Heart left ventricle (tissue), 16 donors: ENCODE results near the gene POLR3B. TPM values are rescaled to one million over a fixed set of nuclear protein-coding genes. Genes with fewer than 3 reads are reported as not detected.
A peak's percentile ranks its signal among the peaks of the same experiment; 100 is the strongest.

Source experiments
- ATAC-seq, 4 donors: fragments of 200-7000 bp; cut with Tn5 transposase; one replicate each; pipeline ENCODE4 v1.9.1; 2020 to 2022; ENCODE audit warnings: moderate library complexity in 4 of 4, mild to moderate bottlenecking in 3 of 4, moderate number of reproducible peaks in 1 of 4
- DNase-seq, 5 donors: peaks; one replicate each; pipeline ENCODE4 v3.0.0-alpha.2; 2020
- H3K27ac ChIP-seq, 12 donors: fragments of 200-600 bp; sonication (generic) in 4 of 12; one replicate each; pipeline versions ENCODE4 v1.5.0 to v1.8.0; 2016 to 2022; ENCODE audit warnings: mild to moderate bottlenecking in 2 of 12
- H3K27me3 ChIP-seq, 9 donors: fragments of 200-600 bp; sonication (generic) in 2 of 9; one replicate each; pipeline versions ENCODE4 v1.5.1 to v1.8.0; 2016 to 2022; ENCODE audit warnings: mild to moderate bottlenecking in 3 of 9
- H3K36me3 ChIP-seq, 9 donors: fragments of 200-600 bp; sonication (generic) in 2 of 9; one replicate each; pipeline versions ENCODE4 v1.5.0 to v1.8.0; 2018 to 2022; ENCODE audit warnings: mild to moderate bottlenecking in 2 of 9
- H3K4me1 ChIP-seq, 12 donors: fragments of 200-600 bp; sonication (generic) in 4 of 12; one replicate each; pipeline versions ENCODE4 v1.5.0 to v1.8.0; 2016 to 2022; ENCODE audit warnings: mild to moderate bottlenecking in 3 of 12
- H3K4me3 ChIP-seq, 12 donors: fragments of 200-600 bp; sonication (generic) in 4 of 12; one replicate each; pipeline versions ENCODE4 v1.5.0 to v1.8.0; 2017 to 2022; ENCODE audit warnings: mild to moderate bottlenecking in 9 of 12, moderate library complexity in 4 of 12
- H3K9me3 ChIP-seq, 12 donors: fragments of 200-600 bp; sonication (generic) in 4 of 12; one replicate each; pipeline versions ENCODE4 v1.5.0 to v1.8.0; 2016 to 2022; ENCODE audit warnings: mild to moderate bottlenecking in 1 of 12
- POLR2A ChIP-seq, 2 donors: fragments of 450-650 bp; IDR thresholded peaks; one replicate each; pipeline ENCODE4 v1.6.1; 2017; ENCODE audit warnings: antibody characterized with exemption in 2 of 2, mild to moderate bottlenecking in 2 of 2, moderate library complexity in 2 of 2
- WGBS, 4 donors: extraction: QIAGEN DNeasy Blood & Tissue Kit in 2 of 4; methylation state at CpG; one replicate each; pipeline versions ENCODE4 v1.1.5 to v1.1.7; 2013 to 2018; 5-methylcytosine and 5-hydroxymethylcytosine counted together
- intact Hi-C, 10 donors: fragments of 100-400 bp; cut with DNase I; formaldehyde crosslinking; loops; one replicate each; pipeline versions ENCODE4 v1.11.1 to v1.14.2; 2022
- polyA plus RNA-seq, 2 donors: library from polyadenylated mRNA; stranded (reverse); fragments of 200-250 nt; gene quantifications; one replicate each; pipeline ENCODE4 v1.2.3, GENCODE V29; 2013
- total RNA-seq, 9 donors: library from RNA; depleted of rRNA in 2 of 9; stranded (reverse); fragments of >200 nt in 2 of 9; fragmentation: NEBNext Ultra II Directional in 3 of 9; extraction: Animal tissue kit (Norgen Biotek cat#: 25700) in 3 of 9; gene quantifications; one replicate each; pipeline versions ENCODE4 v1.1.0 to v1.2.4, GENCODE V29; 2016 to 2023
- TF ChIP-seq, protein P1 (sequence below), 12 donors: fragments of 200-600 bp; sonication (generic) in 4 of 12; IDR thresholded peaks; one replicate each; pipeline versions ENCODE4 v1.5.0 to v1.8.0; 2018 to 2022; ENCODE audit warnings: antibody characterized with exemption in 12 of 12, mild to moderate bottlenecking in 5 of 12
- donor health status: ischemic (EF 13 %, LVEDD 7.1; RV severe dilation, severe dysfunction).
- donor health status: healthy with polysubstance abuse.
- donor health status: DM: no; HTN: yes; CAD: no.
- donor health status: DM: no; HTN: no; CAD: no.
- donor health status: ischemic (EF 25% LVEDD 6.9; RV normal size, moderate dysfunction).
- donor health status: ischemic (EF 25% LVEDD 5.7; RV mildly dilated, moderate dysfunction).
- donor health status: healthy.
- donor health status: DM: yes; HTN: yes; CAD: no.
- donor health status: ischemic (EF 35%, LVEDD 5.7; RV mildly dilated, moderate dysfunction).
- donor health status: nonischemic (EF 11% LVEDD 7.7; RV severe dilation, severe dysfunction).
- donor health status: DM: yes; HTN: yes; CAD: no.
- donor health status: PGD.
- donor health status: ischemic (EF 29% LVEDD 5.4; RV normal size, mild dysfunction).
- donor health status: nonischemic (EF 23%, LVEDD 6.1; RV moderate dilation, normal function).

The POLR3B gene
- total and polyA plus RNA-seq, 11 donors = 2.5 to 12.3 (median 9.1) TPM

DNA sequence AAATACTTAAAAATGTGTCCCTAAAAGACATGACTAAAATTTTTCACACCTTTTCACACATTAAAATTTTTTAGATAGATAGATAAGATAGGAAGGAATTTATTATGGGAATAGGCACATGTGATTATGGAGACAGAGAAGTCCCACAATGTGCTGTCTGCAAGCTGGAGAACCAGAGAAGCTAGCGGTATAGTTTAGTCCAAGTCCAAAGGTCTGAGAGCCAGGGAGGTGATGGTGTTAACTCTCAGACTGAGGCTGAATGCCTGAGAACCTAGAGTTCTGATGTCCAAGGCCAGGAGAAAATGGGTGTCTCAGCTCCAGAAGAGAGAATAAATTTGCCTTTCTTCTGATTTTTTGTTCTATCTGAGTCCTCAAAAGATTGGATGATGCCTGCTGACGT, 65.7 kb downstream of the POLR3B start:
- ATAC-seq (no peak), DNase-seq (no peak)
- H3K36me3 ChIP-seq = peaks cover 0 to 10% (median 0%) of the 10 kb centered on the region in 9 donors
- WGBS, 4 donors = 82 to 96% (median 91%) methylated on average over 2 of the region's 2 CpGs
- no peak overlapping the region for H3K27ac ChIP-seq
- H3K4me3 ChIP-seq = no peak overlapping the region
- TF ChIP-seq POLR2A (IDR thresholded peaks at IDR 0.05) = no peak
- TF ChIP-seq, protein P1, sequence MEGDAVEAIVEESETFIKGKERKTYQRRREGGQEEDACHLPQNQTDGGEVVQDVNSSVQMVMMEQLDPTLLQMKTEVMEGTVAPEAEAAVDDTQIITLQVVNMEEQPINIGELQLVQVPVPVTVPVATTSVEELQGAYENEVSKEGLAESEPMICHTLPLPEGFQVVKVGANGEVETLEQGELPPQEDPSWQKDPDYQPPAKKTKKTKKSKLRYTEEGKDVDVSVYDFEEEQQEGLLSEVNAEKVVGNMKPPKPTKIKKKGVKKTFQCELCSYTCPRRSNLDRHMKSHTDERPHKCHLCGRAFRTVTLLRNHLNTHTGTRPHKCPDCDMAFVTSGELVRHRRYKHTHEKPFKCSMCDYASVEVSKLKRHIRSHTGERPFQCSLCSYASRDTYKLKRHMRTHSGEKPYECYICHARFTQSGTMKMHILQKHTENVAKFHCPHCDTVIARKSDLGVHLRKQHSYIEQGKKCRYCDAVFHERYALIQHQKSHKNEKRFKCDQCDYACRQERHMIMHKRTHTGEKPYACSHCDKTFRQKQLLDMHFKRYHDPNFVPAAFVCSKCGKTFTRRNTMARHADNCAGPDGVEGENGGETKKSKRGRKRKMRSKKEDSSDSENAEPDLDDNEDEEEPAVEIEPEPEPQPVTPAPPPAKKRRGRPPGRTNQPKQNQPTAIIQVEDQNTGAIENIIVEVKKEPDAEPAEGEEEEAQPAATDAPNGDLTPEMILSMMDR (IDR thresholded peaks at IDR 0.05) = no peak
- intact Hi-C loops = no loop called here
- H3K9me3 ChIP-seq = no peaks in the 10 kb centered on the region
- peaks cover 0 to 24% (median 15%) of the 10 kb centered on the region in 12 donors for H3K4me1 ChIP-seq
- no peaks in the 10 kb centered on the region for H3K27me3 ChIP-seq

GRCh38 chr12:106425061-106425702, 67.6 kb downstream of the POLR3B start:
- Histone ChIP-seq H3K36me3 (peaks cover 0 to 16% (median under 1%) of the 10 kb centered on the region in 9 donors), H3K27me3 (no peaks in the 10 kb centered on the region), H3K9me3 (no peaks in the 10 kb centered on the region), H3K4me1 (peaks cover 0 to 22% (median 12%) of the 10 kb centered on the region in 12 donors), H3K27ac (peak overlapping the region in 4 of 12 donors; percentile 22 to 51 (median 38)), H3K4me3 (no peak overlapping the region)
- 25 to 31% (median 29%) methylated on average over 1 of the region's 1 CpG for WGBS, 4 donors
- ATAC-seq = peak in 1 of 4 donors; percentile 40
- intact Hi-C loops = no loop called here
- TF ChIP-seq POLR2A (IDR thresholded peaks at IDR 0.05) = no peak
- TF ChIP-seq, protein P1 (IDR thresholded peaks at IDR 0.05) = no peak
- peak in 1 of 5 donors; percentile 11 for DNase-seq

GRCh38 chr12:106427917-106428316, 70.4 kb downstream of the POLR3B start:
- ATAC-seq = no peak
- H3K36me3 ChIP-seq = peaks cover 0 to 31% (median 9%) of the 10 kb centered on the region in 9 donors
- 35 to 52% (median 42%) methylated on average over 1 of the region's 1 CpG for whole genome bisulfite sequencing, 4 donors
- H3K4me1 ChIP-seq = peaks cover 0 to 22% (median 12%) of the 10 kb centered on the region in 12 donors
- no peak overlapping the region for H3K4me3 ChIP-seq
- no peaks in the 10 kb centered on the region for H3K27me3 ChIP-seq
- no peaks in the 10 kb centered on the region for H3K9me3 ChIP-seq
- TF ChIP-seq POLR2A (IDR thresholded peaks at IDR 0.05) = no peak
- TF ChIP-seq, protein P1 (IDR thresholded peaks at IDR 0.05) = no peak
- H3K27ac ChIP-seq = peak overlapping the region in 10 of 12 donors; percentile 1 to 61 (median 42)
- intact Hi-C loops = no loop called here
- no peak for DNase-seq

GRCh38 chr12:106428384-106428783, 70.8 kb downstream of the POLR3B start:
- TF ChIP-seq, protein P1 (IDR thresholded peaks at IDR 0.05) = no peak
- no peak for TF ChIP-seq POLR2A (IDR thresholded peaks at IDR 0.05)
- peaks cover 0 to 35% (median 12%) of the 10 kb centered on the region in 9 donors for H3K36me3 ChIP-seq
- DNase-seq (peak in 2 of 5 donors; percentile 17 to 28), ATAC-seq (peak; percentile 45 to 59 (median 57))
- peaks cover 0 to 22% (median 12%) of the 10 kb centered on the region in 12 donors for H3K4me1 ChIP-seq
- H3K27me3 ChIP-seq = no peaks in the 10 kb centered on the region
- H3K4me3 ChIP-seq = no peak overlapping the region
- no peaks in the 10 kb centered on the region for H3K9me3 ChIP-seq
- intact Hi-C loops = no loop called here
- WGBS, 4 donors = 50 to 67% (median 53%) methylated on average over 2 of the region's 2 CpGs
- H3K27ac ChIP-seq = peak overlapping the region in 9 of 12 donors; percentile 1 to 61 (median 49)
